GM21360 (cell line): ENCODE results near the gene RASL10A.

Experiments
- ATAC-seq: cut with Tn5 transposase; IDR thresholded peaks from one replicate; pipeline ENCODE4 v1.9.1; 2021; ENCODE audit warnings: mild to moderate bottlenecking, moderate library complexity; ENCODE audit not compliant: unreplicated experiment

Gene RASL10A

GRCh38 chr22:29339381-29340235 is 24.1 kb upstream of the RASL10A start:
- no peak for ATAC-seq

- no peak for ATAC-seq
Observed at GRCh38 chr22:29338398-29338797, 22.9 kb upstream of the RASL10A start.

- ATAC-seq: no peak
Observed at GRCh38 chr22:29337631-29338284, 22.3 kb upstream of the RASL10A start.

- no peak for ATAC-seq
Observed at GRCh38 chr22:29336751-29337490, 21.4 kb upstream of the RASL10A start.

GRCh38 chr22:29335656-29336055 is 20.2 kb upstream of the RASL10A start:
- no peak for ATAC-seq

GRCh38 chr22:29334696-29335344 is 19.3 kb upstream of the RASL10A start:
- ATAC-seq: no peak

GRCh38 chr22:29334148-29334547 is 18.7 kb upstream of the RASL10A start:
- ATAC-seq: no peak

GRCh38 chr22:29332886-29333496 is 17.5 kb upstream of the RASL10A start:
- ATAC-seq: no peak

- no peak for ATAC-seq
Observed at GRCh38 chr22:29331658-29332300, 16.3 kb upstream of the RASL10A start.

- no peak for ATAC-seq
Observed at GRCh38 chr22:29331213-29331612, 15.7 kb upstream of the RASL10A start.

GRCh38 chr22:29330753-29331152 is 15.3 kb upstream of the RASL10A start:
- ATAC-seq: no peak

GRCh38 chr22:29330291-29330690 is 14.8 kb upstream of the RASL10A start:
- ATAC-seq: no peak

GRCh38 chr22:29329581-29329980 is 14.1 kb upstream of the RASL10A start:
- ATAC-seq: no peak

GRCh38 chr22:29328566-29329500 is 13.3 kb upstream of the RASL10A start:
- ATAC-seq: no peak

- ATAC-seq: no peak
Observed at GRCh38 chr22:29328055-29328454, 12.6 kb upstream of the RASL10A start.

- ATAC-seq: no peak
Observed at GRCh38 chr22:29327089-29327764, 11.7 kb upstream of the RASL10A start.

GRCh38 chr22:29326481-29326880 is 11.0 kb upstream of the RASL10A start:
- no peak for ATAC-seq

GRCh38 chr22:29325785-29326315 is 10.4 kb upstream of the RASL10A start:
- ATAC-seq: no peak
